GM10266 (cell line): ENCODE results near the gene WNT7B.

ENCODE experiments used
- DNase-seq: peaks from one replicate; pipeline ENCODE4 v3.0.0; 2012; ENCODE audit errors: extremely low spot score
- CTCF ChIP-seq: IDR thresholded peaks from 2 replicates; pipeline ENCODE4 v1.5.1; 2012; ENCODE audit warnings: mild to moderate bottlenecking, low read depth; ENCODE audit not compliant: control insufficient read depth, insufficient read depth; ENCODE audit errors: missing control alignments

Gene WNT7B

GRCh38 chr22:45969801-45970470 lies 7.0 kb downstream of the WNT7B start:
- DNase-seq, result peak; percentile 36
- TF ChIP-seq CTCF, result no peak

- TF ChIP-seq CTCF, result peak; percentile 2
- DNase-seq, result no peak
Observed at GRCh38 chr22:45969414-45969799, 7.6 kb downstream of the WNT7B start.

DNA sequence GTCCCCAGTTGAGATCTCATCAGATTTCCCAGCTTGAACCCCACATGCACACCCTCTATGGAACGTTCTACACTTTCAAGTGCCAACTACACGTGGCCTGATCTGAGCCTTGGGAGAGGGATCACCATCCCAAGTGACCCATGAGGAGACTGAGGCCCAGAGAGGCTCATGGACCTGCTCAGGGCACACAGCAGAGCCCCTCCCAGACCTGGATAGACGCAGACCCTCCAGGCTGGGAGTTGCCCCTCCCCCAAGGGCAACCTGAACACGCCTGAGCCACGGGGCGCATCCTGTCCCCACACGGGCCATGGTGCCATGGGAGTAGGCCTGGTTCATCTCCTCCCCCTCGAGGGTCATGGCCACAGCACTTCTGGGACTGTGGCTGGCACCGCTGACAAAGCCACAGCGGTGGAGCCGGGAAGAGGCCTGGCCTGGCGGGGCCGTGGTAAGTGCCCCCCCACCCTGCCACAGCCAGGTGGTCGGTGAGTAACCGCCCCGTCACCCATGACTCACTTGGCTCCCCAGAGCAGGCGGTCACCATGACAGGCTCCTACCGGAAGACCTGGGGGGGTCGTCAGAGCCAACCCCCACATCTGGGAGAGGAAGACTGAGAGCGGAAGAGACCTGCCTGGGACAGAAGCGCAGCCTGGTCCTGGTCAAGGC lies 8.1 kb downstream of the WNT7B start:
- DNase-seq, result no peak

DNA sequence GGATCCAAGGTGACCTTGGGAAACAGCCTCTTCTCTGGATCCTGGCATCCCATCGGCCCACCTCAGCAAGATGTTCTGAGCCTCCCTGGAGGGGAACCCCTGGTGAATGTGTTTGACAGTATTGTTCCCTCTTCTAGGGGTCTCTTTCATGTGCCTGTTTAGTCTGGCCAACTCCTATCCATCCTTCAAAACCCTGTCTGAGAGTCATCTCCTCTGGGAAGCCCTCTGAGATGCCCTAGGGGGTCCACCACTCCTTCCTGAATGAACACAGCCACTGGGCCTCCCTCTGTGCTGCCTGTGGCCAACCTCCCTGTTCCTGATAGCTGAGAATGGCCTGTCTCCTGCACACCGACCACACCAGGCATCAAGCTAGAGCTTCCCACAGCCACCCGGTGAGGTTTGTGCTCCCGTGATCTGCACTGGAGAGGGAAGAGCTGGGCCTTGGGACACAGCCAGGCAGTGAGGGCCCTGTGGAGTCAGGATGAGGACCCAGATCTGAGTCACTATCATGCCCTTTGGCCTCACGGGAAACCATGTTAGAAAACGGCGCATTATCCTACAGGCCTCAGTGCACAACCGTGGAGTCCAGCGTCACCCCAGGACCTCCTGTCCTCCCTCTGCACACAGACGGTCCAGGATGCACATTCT lies 8.8 kb downstream of the WNT7B start:
- DNase-seq, result no peak
- no peak for TF ChIP-seq CTCF

More for the DNA sequence above, 8.1 kb downstream of the WNT7B start:
- no peak for TF ChIP-seq CTCF

DNA sequence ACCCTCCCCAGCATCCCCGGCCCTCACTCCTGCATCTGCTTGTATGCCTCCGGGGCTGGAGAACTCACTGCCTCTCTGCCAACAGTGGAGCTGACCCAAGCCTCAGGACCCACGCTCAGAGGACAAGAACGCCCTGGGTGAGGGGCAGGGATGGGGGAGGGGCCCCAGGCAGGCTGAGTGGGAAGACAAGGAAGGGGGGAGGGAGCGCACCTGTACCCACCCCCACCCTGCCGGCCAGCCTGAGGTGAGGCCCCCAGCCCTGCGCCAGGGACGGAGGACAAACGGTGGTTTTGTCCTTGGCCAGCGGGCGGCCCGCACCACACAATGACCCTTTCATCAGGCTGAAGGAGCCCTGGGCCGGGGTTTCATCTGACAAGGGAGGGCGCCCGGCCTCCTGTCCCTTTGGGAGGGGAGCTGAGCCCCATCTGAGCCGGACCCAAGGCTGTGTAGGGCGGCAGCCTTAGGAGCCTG lies 10.0 kb downstream of the WNT7B start:
- TF ChIP-seq CTCF, result no peak

GRCh38 chr22:45966320-45966894 lies 10.6 kb downstream of the WNT7B start:
- no peak for DNase-seq
- no peak for TF ChIP-seq CTCF

More for the DNA sequence above, 10.0 kb downstream of the WNT7B start:
- DNase-seq, result no peak
